OCI-LY3 (cell line): ENCODE data around the gene WHRN.
A peak's percentile ranks its signal among the peaks of the same experiment; 100 is the strongest.

Experiments
- H2AFZ ChIP-seq: fragments of 200-600, 300-600 bp; shearing (Covaris generic); 2 replicates; pipeline ENCODE4 v1.6.0; 2014; ENCODE audit warnings: antibody characterized with exemption, low read depth, low read length
- H3K27ac ChIP-seq: fragments of 200-600, 300-600 bp; sonication (generic); 2 replicates; pipeline ENCODE4 v1.5.1; 2014; ENCODE audit warnings: mild to moderate bottlenecking, low read length, moderate library complexity, mixed read lengths
- H3K27me3 ChIP-seq: fragments of 200-600, 300-600 bp; sonication (generic); 2 replicates; pipeline ENCODE4 v1.6.1; 2014; ENCODE audit warnings: low read depth, low read length, mixed read lengths
- H3K36me3 ChIP-seq: fragments of 200-600, 300-600 bp; sonication (generic); replicated peaks from 2 replicates; pipeline ENCODE3; 2014; ENCODE audit warnings: low read depth, low read length, mixed read lengths
- H3K4me1 ChIP-seq: fragments of 300-600, 200-600 bp; sonication (generic); 2 replicates; pipeline ENCODE4 v1.6.1; 2014; ENCODE audit warnings: low read length, mixed read lengths
- H3K4me2 ChIP-seq: fragments of 200-600, 300-600 bp; sonication (generic); 2 replicates; pipeline ENCODE4 v1.6.1; 2014; ENCODE audit warnings: low read length, mixed read lengths
- H3K4me3 ChIP-seq: fragments of 300-600, 200-600 bp; sonication (generic); 2 replicates; pipeline ENCODE4 v1.5.1; 2014; ENCODE audit warnings: antibody characterized with exemption, mild to moderate bottlenecking, low read length, moderate library complexity
- H3K79me2 ChIP-seq: fragments of 300-600, 200-600 bp; shearing (Covaris generic); 2 replicates; pipeline ENCODE4 v1.6.1; 2014; ENCODE audit warnings: mild to moderate bottlenecking, low read length, mixed read lengths
- H3K9ac ChIP-seq: fragments of 300-600, 200-600 bp; shearing (Covaris generic); 2 replicates; pipeline ENCODE4 v1.6.0; 2014; ENCODE audit warnings: mild to moderate bottlenecking, low read length, moderate library complexity
- H3K9me3 ChIP-seq: fragments of 200-600, 300-600 bp; shearing (Covaris generic); 2 replicates; pipeline ENCODE4 v1.6.1; 2014; ENCODE audit warnings: low read length, mixed read lengths; ENCODE audit not compliant: insufficient read depth
- H4K20me1 ChIP-seq: fragments of 200-600, 300-600 bp; sonication (generic); 2 replicates; pipeline ENCODE4 v1.6.1; 2016; ENCODE audit warnings: low read length, mixed read lengths; ENCODE audit not compliant: insufficient read depth
- CTCF ChIP-seq: fragments of 200-600, 300-600 bp; sonication (generic); IDR thresholded peaks from 2 replicates; pipeline ENCODE4 v1.5.1; 2014; ENCODE audit warnings: antibody characterized with exemption, low read length, low read depth
- EZH2phosphoT487 ChIP-seq: fragments of 200-600 bp; shearing (Covaris generic); IDR thresholded peaks from 2 replicates; pipeline ENCODE4 v1.6.1; 2018; ENCODE audit warnings: antibody characterized with exemption, mixed run types, low read depth

WHRN gene

GRCh38 chr9:114494776-114495569 lies 10.3 kb downstream of the WHRN start:
- no peak overlapping the region for H3K4me3 ChIP-seq
- no peaks in the 10 kb centered on the region for H3K9me3 ChIP-seq
- TF ChIP-seq CTCF (no peak), EZH2phosphoT487 (no peak)
- H3K27ac ChIP-seq, result no peak overlapping the region
- H3K79me2 ChIP-seq, result peaks cover 88% of the 10 kb centered on the region
- H4K20me1 ChIP-seq, result no peaks in the 10 kb centered on the region
- H3K27me3 ChIP-seq, result no peaks in the 10 kb centered on the region
- H3K4me2 ChIP-seq, result peak overlapping the region; percentile 29; the same call in 1 of the 2 replicates
- H3K4me1 ChIP-seq, result peaks cover 55% of the 10 kb centered on the region
- no peak overlapping the region for H2AFZ ChIP-seq
- no peak overlapping the region for H3K9ac ChIP-seq
- H3K36me3 ChIP-seq, result peaks cover 8% of the 10 kb centered on the region

GRCh38 chr9:114493521-114494184 lies 11.6 kb downstream of the WHRN start:
- peaks cover 83% of the 10 kb centered on the region for H3K79me2 ChIP-seq
- no peaks in the 10 kb centered on the region for H4K20me1 ChIP-seq
- no peak overlapping the region for H2AFZ ChIP-seq
- H3K36me3 ChIP-seq, result peaks cover 4% of the 10 kb centered on the region
- no peaks in the 10 kb centered on the region for H3K27me3 ChIP-seq
- H3K4me3 ChIP-seq, result no peak overlapping the region
- H3K9ac ChIP-seq, result no peak overlapping the region
- H3K4me2 ChIP-seq, result no peak overlapping the region
- TF ChIP-seq CTCF (no peak), EZH2phosphoT487 (no peak)
- peaks cover 60% of the 10 kb centered on the region for H3K4me1 ChIP-seq
- no peaks in the 10 kb centered on the region for H3K9me3 ChIP-seq
- no peak overlapping the region for H3K27ac ChIP-seq

- H3K4me3 ChIP-seq, result no peak overlapping the region
- no peak overlapping the region for H3K4me2 ChIP-seq
- TF ChIP-seq CTCF, result no peak
- no peak for TF ChIP-seq EZH2phosphoT487
- H3K9me3 ChIP-seq, result no peaks in the 10 kb centered on the region
- peaks cover 60% of the 10 kb centered on the region for H3K4me1 ChIP-seq
- no peak overlapping the region for H3K27ac ChIP-seq
- H3K79me2 ChIP-seq, result peaks cover 83% of the 10 kb centered on the region
- no peak overlapping the region for H3K9ac ChIP-seq
- peaks cover 4% of the 10 kb centered on the region for H3K36me3 ChIP-seq
- H2AFZ ChIP-seq, result no peak overlapping the region
- no peaks in the 10 kb centered on the region for H4K20me1 ChIP-seq
- no peaks in the 10 kb centered on the region for H3K27me3 ChIP-seq
Observed at GRCh38 chr9:114492991-114493390, 12.3 kb downstream of the WHRN start.

- H3K9ac ChIP-seq, result no peak overlapping the region
- peaks cover 4% of the 10 kb centered on the region for H3K36me3 ChIP-seq
- H2AFZ ChIP-seq, result no peak overlapping the region
- H3K9me3 ChIP-seq, result no peaks in the 10 kb centered on the region
- TF ChIP-seq CTCF (no peak), EZH2phosphoT487 (no peak)
- H3K79me2 ChIP-seq, result peaks cover 78% of the 10 kb centered on the region
- no peak overlapping the region for H3K27ac ChIP-seq
- H3K4me3 ChIP-seq, result no peak overlapping the region
- no peak overlapping the region for H3K4me2 ChIP-seq
- H3K4me1 ChIP-seq, result peaks cover 57% of the 10 kb centered on the region
- no peaks in the 10 kb centered on the region for H4K20me1 ChIP-seq
- H3K27me3 ChIP-seq, result no peaks in the 10 kb centered on the region
Observed at GRCh38 chr9:114491430-114492003, 13.8 kb downstream of the WHRN start.
